22Rv1 (cell line): ENCODE data around the gene STEAP2.

ENCODE experiments used
- ZFX ChIP-seq: fragments of 450-650 bp; IDR thresholded peaks from 2 replicates; pipeline ENCODE4 v1.6.1; 2017; ENCODE audit warnings: antibody characterized with exemption, borderline replicate concordance
- TF ChIP-seq, protein P1 (sequence below): fragments of 450-650 bp; IDR thresholded peaks from 2 replicates; pipeline ENCODE4 v1.5.1; 2017; ENCODE audit warnings: mild to moderate bottlenecking

- TF ChIP-seq, protein P1, sequence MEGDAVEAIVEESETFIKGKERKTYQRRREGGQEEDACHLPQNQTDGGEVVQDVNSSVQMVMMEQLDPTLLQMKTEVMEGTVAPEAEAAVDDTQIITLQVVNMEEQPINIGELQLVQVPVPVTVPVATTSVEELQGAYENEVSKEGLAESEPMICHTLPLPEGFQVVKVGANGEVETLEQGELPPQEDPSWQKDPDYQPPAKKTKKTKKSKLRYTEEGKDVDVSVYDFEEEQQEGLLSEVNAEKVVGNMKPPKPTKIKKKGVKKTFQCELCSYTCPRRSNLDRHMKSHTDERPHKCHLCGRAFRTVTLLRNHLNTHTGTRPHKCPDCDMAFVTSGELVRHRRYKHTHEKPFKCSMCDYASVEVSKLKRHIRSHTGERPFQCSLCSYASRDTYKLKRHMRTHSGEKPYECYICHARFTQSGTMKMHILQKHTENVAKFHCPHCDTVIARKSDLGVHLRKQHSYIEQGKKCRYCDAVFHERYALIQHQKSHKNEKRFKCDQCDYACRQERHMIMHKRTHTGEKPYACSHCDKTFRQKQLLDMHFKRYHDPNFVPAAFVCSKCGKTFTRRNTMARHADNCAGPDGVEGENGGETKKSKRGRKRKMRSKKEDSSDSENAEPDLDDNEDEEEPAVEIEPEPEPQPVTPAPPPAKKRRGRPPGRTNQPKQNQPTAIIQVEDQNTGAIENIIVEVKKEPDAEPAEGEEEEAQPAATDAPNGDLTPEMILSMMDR, result no peak
- no peak for TF ChIP-seq ZFX
Observed at GRCh38 chr7:90207956-90208355, 3.6 kb upstream of the STEAP2 start.
